GDM1 (cell line): ENCODE results near the gene SCD5.
A peak's percentile ranks its signal among the peaks of the same experiment; 100 is the strongest.

ENCODE experiments used
- DNase-seq: peaks from one replicate; lab custom pipeline; 2025; lab: John Stamatoyannopoulos, UW

Gene SCD5

DNA sequence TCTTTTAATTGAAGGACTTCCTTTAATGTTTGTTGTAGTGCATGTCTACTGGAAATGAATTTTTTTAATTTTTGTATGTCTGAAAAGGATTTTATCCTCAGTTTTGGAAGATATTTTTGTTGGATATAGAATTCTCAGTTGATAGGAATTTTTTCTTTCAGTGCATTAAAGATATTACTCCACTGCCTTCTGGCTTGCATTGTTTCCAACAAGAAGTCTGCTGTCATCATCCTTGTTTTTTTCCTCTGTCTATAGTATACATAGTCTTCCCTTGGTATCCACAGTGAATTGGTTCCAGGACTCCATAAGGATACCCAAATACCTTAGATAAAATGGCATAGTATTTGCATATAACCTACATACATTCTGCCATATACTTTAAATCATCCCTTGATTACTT, 33.5 kb downstream of the SCD5 start:
- DNase-seq: no peak

DNA sequence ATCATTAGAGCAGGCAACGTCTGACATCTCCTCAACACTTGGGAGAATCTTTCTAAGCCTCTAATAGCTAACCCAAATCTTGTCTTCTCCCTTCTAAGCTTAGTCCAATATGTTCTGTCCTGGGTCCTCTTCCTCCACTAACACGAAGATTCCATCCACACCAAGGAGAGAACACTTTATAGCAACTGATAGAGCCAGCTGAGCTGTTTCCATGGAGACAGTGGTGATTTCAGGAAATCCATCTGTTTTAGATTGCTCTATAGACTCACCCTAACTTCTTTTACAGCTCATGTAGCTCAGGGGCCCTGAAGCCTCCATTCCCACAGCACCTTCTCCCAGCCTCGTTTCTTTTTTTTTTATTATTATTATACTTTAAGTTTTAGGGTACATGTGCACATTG, 37.4 kb downstream of the SCD5 start:
- no peak for DNase-seq

DNA sequence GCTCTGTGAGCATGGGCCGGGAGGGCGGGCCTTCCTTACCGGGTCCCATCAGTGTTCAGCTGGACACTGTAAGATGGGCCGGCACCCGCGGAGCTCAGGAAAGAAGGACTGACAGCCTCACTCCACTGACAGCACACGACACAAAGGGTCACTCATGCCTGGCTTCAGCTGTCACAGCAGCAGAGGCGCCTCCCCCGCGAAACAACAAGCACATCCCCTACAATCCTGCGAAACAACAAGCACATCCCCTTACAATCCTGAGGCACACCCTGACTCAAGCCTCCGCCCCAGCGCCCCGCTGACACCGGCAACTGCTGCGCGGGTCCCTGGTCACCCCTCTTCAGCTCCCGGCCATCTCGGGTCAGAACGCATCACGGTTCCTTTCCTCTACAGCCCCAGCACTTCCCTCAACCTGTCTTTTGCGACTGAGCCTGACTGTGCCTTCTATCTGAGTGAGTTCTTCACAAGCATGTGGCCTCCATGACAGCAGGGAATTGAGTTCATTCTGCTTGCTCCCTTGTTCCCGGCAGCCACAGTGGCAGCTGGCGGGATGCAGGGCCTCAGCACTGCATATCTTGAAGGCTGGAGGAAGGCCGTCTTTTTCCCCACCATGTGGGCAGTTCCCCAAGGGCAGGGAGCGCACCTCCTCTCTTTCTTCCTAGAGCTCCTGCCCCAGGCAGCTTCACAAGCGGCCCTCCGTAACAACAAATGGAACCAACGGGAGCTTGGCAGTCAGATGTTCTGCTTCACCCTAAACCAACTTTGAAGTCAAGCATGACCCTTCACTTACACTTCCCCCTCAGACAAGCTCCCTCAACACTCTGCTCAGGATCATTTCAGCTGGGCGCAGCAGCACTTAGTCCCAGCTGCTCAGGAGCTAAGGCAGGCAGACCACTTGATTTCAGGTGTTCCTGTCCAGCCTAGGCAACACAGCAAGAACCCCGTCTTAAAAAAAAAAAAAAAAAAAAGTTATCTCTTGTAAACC, 39.6 kb downstream of the SCD5 start:
- no peak for DNase-seq

DNA sequence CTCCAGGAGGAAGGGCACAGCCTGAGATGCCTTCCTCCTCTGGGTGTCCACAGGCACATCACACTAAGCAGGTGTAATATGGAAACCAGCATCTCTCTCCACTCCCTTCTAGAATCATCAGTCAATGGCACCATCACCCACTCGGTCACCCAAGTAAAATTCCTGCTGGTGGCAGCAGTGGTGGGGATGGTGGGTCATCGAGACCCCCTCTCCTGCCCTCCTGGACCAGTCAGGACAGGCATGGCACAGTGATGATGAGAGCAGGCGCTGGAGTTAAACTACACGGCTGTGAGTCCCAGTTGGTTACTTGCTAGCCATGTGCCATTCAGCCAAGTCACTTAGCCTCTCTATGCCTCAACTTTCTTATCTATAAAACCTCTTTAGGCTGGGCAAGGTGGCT, 42.5 kb downstream of the SCD5 start:
- DNase-seq: no peak

DNA sequence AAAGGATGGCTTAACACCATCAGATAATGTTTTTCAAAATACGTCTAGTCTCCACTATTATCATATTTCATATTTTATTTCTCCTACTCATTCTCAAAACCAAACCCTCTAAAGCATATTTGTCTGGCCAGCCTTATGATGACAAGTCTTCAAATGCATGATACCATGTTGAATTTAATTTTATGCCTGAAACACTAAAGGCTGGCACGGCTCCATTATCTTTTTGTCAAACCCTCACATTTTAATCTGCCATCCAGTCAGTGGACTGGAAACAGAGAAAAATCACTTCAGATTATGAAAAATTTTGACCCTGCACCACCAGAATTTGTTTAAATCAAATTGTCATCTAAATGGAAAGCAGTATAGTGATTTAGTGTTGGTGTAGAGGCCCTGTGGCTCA, 42.9 kb downstream of the SCD5 start:
- no peak for DNase-seq

DNA sequence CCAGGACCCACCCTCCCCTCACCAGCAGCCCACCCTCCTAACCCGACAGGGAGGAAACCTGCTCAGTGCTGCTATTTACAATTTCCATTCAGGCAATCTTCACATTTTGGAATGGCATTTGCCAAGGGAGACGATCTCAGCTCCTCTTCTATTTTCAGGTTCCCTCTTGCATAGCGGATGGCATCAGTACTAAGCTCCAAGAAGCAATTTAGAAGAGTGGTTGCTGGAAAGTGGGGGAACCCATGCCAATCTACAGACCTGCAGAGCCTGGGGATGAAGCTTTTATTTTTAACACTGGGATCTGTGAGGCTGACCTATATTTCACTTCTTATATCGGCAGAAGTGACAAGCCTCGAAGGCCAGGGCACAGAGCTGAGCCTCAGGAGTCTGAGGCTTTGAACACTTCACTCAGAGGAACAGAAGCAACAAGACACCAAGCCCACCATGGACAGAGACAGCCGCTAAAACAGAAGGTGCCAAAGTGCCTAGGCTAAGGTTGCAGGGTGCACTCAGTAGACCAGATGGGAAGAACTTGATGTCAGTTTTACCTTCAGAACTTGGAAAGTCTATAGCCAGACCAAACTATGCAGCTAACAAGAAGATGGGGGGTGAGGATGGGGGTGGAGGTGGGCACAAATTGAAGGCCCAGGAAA, 44.0 kb downstream of the SCD5 start:
- DNase-seq: no peak

DNA sequence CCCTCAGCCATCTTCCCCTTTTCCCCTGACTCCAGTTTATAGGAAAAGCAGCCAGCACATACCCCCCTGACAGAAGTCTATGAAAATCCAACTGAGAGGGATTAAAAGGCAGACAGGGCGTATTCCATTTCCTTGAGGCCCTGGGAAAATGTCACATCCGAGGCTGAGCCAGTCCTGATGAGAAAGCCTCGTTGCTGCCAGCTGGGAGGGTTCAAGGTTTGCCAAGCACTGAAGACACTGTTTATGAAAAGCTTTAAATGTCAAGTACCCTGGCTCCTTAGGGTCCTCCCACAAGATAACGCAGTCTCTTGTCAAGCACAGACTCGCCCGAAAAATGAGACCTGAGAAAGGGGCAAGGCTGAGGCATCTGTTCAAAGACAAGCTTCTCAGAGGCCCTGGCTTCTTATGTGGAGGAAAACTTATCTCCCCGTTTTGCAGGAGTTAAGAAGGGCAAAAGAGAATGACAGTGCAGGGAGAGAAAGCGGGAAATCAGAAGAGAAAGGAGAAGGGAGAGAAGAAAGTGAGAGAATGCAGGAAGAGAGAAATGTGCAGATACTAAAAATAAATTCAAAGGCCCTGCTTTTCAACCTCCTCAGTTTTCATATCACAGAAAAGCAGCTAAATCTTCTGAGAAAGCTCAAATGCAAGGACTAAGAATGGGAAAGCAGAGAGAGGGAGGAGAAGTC, 44.7 kb downstream of the SCD5 start:
- no peak for DNase-seq

DNA sequence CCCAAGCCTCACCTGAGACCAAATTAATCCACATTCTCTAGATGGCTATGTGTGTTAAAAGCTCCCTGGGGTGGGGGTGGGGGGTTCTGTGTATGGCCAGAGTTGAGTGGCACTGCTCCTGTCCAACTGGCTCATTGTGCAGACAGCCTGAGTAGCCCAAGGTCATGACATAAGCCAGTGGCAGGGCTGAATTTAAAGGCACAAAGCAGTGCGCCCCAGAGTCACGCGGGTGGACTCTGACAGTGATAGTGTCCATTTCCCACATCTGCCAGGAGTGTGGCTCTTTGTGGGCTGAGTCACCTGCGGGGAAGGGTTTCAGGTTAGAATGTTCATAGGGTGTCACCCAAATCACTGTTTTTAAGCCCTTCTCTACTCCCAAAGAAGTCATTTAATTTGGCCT, 45.4 kb downstream of the SCD5 start:
- no peak for DNase-seq

DNA sequence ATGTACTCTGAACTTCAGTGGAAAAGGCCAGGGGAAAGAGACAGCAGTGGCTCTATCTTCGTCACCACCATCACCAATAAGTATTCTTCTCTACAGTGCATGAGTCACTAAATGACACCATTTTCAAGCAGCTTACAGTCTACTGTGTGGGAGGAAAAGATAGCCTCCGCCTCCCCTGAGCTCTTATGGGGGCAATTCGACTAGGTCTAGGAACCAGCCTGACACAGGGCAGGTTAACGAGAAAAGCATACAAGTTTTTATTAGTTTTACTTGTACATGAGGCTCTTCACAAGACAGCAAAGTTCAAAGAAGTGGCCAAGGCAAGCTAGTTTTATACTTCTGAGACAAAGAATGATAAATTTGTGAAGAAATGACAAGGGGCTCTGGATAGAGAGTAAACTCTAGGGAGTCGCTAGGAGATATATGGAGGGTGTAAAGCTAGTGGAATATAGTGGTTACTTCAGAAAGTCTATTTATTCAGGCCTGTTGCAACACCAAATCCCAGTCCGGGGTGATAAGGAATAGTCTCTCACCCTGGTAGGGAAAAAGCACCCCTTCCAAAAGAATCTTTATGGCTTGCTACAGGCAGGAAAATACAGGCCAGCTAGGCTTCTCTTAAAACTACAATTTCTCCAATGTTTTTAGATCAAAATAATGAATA, 49.7 kb downstream of the SCD5 start:
- DNase-seq: no peak

DNA sequence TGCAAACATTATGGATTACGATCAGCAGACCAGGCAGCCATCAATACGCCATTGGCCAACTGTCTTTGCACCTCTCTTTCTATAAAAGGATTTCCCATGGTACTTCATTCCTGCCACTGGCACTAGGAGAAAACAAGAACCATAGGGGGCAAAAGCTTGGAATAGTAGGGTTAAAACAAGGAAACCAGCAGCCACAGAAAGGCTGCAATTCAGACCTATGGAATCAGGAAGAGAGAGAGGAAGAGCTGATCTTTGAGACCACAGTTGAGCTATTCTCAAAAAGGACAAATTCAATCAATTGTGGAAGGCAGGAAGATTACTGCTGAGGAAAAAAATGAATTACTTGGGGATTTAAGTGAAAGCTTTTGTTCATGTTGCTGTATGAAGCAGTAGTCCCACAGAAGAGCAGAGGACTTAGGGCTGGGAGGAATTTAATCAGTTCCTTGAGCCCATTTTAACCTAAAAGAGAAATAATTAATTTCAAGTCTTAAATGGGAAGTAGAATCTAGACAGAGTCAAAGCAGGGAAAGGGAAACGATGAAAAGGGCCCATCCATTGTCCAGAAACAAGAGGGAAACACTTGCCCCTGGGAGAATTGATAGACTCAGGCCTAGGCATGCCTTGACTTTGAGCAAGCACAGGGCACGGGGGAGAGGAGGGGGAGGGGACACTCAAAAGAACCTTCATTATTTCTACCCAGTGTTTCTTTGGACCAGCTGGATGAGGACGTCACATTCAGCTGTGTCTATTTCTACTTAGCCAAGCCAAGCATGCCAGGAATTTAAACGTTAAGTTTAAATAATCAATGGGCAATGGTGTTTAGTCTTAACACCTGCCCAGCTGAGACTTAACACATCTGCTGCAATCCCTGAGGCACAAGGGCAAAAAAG, 50.7 kb downstream of the SCD5 start:
- no peak for DNase-seq

DNA sequence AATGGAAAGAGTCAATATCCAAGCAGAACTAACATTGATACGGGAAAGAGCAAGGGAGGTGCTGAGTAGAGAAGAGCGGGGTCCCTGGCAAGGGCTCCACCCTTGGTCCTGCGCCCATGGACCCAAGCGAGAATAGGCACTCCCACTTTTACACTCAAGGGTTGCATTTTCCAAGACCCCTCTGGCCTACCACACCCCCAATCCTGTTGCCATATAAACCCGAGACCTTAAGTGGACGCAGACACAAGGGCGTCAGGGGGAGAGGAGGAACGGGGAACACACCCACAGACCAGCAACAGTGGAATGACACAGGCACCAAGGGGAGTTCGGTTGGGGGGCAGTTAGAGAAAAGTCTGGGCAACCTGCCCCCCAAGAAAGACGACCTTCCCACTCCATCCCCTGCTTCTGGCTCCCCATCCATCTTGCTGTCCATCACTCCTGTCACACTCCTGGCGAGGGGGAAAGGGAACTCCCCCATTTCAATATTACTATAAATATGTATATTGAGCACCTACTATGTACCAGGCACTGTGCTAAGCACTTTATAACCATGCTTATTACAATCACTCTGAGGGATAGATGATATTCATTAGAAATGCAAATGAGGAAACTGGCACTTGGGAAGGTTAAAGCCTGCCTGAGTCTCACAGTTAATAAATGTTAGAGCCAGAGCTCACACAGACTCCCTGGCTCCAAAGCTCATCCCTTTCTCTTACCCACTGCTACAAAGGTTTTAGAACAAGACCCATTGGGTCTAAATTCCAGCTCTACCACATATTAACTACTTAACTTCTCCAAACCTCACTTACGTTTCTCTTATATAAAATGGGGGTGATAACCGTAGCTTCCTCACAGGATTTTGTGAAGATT, 51.7 kb downstream of the SCD5 start:
- no peak for DNase-seq

DNA sequence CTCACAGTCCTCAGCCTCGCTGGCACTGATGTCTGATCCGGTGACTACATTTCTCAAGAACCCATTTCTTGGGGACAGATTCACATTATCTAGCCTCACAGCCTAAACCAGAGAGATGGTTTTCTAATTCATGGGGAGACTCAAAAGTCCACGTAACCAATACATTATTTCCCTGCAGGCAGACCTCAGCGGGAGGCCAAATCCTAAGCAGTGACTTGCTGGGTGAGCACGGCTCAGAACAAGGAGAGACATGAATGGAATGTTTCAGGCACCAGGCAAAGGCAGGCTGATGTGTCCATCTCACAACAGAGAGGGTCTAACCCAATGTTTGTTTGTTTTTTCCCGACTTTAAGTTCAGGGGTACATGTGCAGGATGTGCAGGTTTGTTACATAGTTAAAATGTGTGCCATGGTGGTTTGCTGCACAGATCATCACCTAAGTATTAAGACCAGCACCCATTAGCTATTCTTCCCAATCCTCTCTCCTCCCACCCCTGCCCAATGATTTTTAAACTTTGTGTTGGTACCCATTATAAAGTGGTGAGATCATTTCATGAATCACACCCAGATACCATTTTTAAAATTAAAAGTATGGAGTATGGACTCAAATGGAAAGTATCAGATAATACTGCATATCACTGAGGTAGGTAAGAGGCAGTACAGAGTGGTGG, 53.3 kb downstream of the SCD5 start:
- no peak for DNase-seq

DNA sequence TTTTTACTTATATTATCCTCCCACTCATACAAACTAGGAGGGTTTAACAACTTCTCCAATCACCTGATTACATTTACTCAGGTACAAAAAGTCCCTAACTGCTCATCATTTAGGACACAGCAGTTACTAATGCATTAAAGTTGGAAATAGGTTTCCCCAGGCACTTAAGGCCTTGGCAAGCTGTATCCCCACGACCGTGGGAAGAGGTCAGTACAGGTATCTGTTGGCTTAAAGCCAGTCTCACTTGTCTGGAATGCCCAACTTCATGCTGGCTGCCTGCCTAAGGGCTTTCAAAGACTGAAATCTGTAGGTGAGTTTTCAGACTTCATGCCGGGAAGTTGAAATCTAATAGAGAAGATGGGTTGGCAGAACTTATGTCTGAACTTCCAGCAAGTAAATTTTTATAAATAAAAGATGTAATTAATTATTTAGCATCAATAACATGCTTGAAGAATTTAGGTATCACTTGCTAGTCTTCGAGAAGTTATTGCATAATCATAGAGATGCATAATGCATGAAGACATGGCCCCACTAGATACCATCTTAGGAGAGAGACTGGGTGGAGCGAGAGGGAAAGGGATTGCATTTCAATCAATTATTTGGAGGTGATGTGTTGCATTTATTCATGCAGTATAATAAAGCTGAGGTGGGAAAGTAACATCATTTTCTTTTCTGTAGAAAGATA, 54.2 kb downstream of the SCD5 start:
- no peak for DNase-seq

DNA sequence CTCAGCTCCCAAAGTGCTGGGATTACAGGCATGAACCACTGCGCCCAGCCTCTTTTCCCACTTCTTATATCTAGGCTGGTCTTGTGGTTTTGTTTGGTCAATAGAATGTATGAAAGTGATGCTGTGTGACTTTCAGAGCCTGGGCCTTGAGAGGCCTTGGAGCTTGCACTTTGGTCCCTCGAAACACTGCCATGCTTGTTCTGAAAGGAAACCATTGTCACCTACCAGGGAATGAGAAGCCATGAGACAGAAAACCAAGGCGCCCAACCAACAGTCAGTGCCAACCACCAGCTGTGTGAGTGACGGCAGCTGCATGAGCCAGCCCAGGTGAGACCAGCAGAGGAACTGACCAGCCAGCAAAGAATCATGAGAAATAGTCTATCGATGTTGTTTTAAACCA, 57.4 kb downstream of the SCD5 start:
- DNase-seq: no peak

DNA sequence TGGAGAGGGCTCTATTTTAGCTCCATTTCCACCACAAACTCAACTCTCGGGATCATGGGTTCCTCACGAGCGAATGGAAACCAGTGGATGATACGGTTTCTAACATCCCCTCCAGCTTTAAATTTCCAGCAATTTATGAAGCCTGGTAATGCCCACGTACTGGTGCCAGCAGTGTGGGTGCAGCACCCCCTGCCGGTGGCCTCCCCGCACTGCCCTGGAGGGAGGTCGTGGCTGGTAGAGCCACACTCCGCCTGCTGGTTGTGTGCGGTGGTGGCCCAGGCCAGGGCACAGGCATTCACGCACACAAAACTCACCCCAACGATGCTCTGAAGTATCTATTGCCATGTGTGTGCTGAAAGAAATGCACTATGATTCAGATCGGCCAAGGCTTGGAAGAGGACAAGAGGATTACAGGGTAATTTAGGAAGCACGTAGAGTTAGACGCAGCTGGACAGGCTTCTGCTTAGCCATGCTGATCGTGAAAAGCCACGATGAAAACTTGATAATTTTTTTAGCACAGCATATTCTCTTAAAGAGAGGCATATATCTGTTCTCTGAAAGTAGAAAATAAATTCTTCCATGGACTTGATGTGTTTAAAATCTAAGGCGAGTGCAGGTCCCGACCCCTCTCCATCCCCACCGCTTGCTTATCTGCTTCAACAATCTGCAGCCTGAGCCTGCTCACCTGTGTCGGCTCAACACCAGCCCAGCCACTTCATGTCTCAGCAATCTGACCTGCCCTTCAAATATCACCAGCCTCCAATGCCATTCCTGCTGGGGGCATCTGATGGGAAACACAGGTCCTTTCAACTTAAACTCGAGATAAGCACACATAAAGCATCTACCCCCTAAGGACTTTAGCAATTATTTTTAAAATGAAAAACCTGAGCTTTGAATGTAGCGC, 59.1 kb downstream of the SCD5 start:
- DNase-seq: peak; percentile 73

DNA sequence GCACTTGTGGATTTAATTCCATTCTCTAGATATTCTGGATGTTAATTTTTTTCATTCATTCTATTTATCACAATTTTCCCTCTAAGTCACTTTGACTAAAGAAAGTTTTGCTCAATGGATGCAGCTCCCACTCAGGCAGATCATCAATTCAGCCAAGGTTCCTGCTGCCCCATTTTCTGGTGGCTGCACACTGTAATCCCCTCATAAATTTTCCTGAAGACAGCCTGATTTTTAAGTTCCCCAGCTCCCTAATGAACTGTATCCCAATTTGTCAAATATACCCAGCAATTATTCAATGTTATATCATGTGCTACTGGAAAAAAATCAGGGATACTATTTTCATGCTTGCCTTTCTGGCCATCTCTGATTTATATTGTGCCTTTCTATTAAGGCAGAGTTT, 61.2 kb downstream of the SCD5 start:
- no peak for DNase-seq

DNA sequence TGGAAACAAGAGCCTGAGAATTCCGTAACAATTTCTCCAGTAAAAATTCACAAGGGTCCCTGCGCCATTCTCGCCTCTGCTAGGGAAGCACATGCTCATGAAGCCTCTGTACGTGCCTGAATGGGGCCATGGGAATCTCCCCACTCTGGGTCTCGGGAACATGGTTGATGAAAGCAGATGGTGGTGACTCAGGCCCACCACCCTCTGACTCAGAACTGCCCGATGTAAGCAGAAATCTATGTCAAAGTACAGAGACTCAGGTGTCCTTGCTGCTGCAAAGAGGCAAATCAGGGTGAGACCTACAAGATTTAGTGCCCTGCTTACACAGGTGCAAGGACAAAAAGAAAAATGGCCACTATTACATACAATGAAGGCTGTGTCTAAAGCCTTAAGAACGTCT, 65.0 kb downstream of the SCD5 start:
- DNase-seq: no peak

DNA sequence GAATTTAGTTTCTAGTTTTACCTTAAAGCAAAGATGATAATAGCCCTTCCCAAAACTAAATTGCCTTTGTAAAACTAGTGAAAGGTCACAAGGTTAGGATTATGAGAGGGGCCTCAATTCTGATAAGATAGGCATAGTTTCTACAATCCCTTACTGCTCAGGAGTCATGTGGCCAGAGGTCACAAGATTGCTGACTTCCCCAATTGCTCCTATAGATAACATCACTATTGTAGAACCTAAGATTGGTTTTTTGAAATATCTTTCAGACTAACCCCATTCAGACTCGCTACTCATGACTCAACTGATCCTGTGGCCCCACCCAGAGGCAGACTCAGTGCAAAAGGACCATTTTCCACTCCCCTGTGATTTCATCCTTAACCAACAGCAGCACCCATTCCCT, 70.3 kb downstream of the SCD5 start:
- no peak for DNase-seq
